ENCODE results near the gene WDFY1.

Gene WDFY1

DNA sequence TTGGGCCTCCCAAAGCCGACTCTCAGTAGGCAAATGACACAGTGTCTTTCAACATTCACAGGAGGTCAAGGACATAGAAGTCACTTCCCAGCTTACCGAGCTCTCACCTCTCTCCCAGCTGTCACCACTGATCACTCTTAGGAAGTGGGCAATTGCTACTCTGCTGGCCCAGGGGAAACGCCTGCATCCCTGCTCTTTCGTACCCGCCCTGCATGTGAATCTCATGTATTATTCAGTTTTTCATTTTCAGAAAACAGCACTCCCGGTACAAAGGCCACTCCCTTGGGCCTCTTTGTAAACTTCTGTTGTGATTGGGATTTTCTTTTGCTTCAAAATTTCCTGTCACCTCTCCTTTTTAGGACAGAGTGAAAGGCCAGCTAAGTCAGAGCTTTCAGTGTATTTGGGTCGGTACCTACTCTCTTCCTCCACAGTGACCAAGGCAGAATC, 27.5 kb upstream of the WDFY1 start:
- DNase-seq (ENCODE audit: low read depth): no peak
- TF ChIP-seq, protein P1, sequence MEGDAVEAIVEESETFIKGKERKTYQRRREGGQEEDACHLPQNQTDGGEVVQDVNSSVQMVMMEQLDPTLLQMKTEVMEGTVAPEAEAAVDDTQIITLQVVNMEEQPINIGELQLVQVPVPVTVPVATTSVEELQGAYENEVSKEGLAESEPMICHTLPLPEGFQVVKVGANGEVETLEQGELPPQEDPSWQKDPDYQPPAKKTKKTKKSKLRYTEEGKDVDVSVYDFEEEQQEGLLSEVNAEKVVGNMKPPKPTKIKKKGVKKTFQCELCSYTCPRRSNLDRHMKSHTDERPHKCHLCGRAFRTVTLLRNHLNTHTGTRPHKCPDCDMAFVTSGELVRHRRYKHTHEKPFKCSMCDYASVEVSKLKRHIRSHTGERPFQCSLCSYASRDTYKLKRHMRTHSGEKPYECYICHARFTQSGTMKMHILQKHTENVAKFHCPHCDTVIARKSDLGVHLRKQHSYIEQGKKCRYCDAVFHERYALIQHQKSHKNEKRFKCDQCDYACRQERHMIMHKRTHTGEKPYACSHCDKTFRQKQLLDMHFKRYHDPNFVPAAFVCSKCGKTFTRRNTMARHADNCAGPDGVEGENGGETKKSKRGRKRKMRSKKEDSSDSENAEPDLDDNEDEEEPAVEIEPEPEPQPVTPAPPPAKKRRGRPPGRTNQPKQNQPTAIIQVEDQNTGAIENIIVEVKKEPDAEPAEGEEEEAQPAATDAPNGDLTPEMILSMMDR (IDR thresholded peaks at IDR 0.05; ENCODE audit: insufficient read depth, low read depth, low read length, missing control alignments): no peak
- no peak overlapping the region for H3K4me3 ChIP-seq (ENCODE audit: low read depth, low read length)

DNA sequence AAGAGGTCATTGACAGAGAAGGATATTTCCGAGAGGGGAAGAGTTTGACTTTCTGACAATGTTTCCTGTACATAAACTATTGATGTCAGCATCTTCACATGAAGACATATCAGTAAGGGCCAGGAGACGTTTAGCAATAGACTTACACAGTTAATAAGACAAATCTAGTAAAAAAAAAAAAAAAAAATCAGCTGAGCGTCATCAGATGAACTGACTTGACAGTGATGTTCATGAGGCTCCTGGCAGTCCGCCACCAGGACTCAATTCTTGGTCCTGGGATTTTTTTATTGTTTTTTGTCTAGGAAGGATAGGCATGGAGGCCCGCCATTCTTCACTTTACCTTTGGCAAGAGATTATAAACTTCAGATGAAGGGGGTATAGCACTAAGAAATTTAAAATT, 26.6 kb upstream of the WDFY1 start:
- TF ChIP-seq, protein P1 (IDR thresholded peaks at IDR 0.05; ENCODE audit: insufficient read depth, low read depth, low read length, missing control alignments): no peak
- no peak overlapping the region for H3K4me3 ChIP-seq (ENCODE audit: low read depth, low read length)
- DNase-seq (ENCODE audit: low read depth): no peak

DNA sequence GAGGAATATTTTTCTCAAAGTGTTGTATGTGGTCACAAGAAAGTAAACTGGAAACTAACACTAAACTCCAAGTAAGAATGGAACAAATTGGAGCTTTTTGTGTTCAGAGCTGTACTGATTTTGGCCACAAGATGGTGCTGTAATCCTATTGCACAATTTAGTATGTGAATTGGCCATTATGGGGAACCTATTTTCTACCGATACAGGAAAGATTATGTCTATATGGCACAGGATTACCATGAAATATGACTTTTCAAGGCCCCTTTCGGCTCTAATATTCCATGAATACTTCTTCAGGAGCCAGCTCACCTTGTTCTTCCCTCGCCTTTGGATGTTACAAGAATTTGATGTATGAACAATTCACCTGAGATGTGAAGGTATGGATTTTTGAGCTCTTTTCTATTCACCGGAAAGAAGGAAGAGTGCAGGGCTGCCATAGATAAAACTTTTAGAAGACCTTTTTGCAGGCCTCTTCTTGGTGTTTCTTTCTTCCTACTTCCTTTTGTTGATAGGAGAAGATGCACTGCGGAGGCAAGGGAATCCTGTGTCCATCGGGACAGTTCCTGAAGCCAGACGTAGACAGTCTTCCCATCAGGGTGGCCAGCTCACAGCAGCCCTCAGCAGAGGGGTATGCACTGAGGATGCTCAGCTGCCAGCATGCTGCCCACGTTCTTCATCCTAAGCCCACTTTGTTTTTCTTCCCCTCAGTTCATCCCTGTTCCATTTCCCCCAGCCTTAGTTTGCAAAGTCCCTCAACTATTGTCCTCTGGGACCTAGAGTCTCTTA, 25.4 kb upstream of the WDFY1 start:
- H3K4me3 ChIP-seq (ENCODE audit: low read depth, low read length): no peak overlapping the region
- peak; percentile 67 for DNase-seq (ENCODE audit: low read depth)
- TF ChIP-seq, protein P1 (IDR thresholded peaks at IDR 0.05; ENCODE audit: insufficient read depth, low read depth, low read length, missing control alignments): peak; percentile 84

DNA sequence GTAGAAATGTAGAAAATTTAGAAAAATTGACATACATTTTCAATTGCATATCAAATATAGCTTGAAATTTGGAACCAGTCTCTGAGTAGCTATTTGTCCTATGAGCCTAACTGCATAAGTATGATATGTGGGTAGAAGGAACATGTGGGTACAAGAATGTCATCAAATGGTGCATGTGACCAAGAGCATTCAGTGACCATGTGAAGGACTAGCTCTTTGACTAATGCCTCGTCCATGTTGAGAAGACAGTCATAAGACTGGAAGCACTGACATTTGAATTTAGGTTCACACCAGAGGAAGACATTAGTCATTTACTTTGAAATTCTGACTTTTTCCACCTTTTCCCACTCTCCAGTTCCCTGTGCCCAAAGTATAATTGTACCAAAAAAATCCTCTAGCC, 24.7 kb upstream of the WDFY1 start:
- no peak overlapping the region for H3K4me3 ChIP-seq (ENCODE audit: low read depth, low read length)
- DNase-seq (ENCODE audit: low read depth): no peak
- TF ChIP-seq, protein P1 (IDR thresholded peaks at IDR 0.05; ENCODE audit: insufficient read depth, low read depth, low read length, missing control alignments): no peak

DNA sequence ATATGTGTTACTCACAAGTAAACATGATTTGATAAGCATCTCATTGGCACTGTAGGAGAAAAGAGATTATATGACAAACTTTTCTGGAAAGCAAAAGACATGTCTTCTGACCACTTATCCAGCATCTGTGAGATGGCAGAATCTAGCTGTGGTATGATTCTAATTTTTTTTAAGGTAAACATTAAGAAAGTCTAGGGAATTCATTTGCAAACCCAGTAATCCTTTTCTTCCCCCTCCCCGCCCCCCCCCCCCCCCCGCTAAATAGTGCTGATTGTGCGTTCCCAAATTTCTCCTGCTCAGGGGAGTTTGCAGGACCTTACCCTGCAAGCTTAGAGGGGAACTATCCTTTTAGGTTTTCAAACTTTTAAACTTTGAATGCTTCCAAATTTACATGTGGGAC, 24.2 kb upstream of the WDFY1 start:
- no peak overlapping the region for H3K4me3 ChIP-seq (ENCODE audit: low read depth, low read length)
- no peak for DNase-seq (ENCODE audit: low read depth)
- TF ChIP-seq, protein P1 (IDR thresholded peaks at IDR 0.05; ENCODE audit: insufficient read depth, low read depth, low read length, missing control alignments): no peak

DNA sequence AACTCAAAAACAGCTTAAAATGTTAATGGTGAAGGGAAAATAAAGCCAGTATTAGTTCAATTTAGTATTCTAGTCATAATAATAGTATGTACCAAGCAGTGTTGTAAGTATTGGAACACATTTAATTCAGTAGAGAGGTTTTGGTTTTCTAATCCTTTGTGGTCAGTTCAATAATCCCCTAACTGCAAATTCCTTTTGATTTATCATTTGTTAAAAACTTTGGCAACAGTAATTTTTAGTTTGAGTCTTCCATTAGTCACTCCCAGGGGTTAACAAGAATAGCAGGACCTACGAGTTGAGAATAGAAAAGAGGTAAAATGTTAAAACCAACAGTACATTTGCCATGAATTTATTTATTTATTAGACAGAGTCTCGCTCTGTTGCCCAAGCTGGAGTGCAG, 22.8 kb upstream of the WDFY1 start:
- TF ChIP-seq, protein P1 (IDR thresholded peaks at IDR 0.05; ENCODE audit: insufficient read depth, low read depth, low read length, missing control alignments): no peak
- DNase-seq (ENCODE audit: low read depth): no peak

DNA sequence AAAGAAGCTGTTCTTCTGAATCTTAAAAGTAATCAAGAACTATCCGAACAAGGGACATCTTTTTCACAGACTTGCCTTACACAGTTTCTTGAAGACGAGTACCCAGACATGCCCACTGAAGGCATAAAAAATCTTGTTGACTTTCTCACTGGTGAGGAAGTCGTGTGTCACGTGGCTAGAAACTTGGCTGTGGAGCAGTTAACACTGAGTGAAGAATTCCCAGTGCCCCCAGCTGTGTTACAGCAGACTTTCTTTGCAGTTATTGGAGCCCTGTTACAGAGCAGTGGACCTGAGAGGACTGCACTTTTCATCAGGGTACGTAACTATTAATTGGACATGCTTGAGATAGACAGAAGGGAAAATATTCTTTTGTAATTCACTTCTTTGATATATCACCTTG, 14.6 kb upstream of the WDFY1 start:
- TF ChIP-seq, protein P1 (IDR thresholded peaks at IDR 0.05; ENCODE audit: insufficient read depth, low read depth, low read length, missing control alignments): no peak
- no peak for DNase-seq (ENCODE audit: low read depth)
- H3K4me3 ChIP-seq (ENCODE audit: low read depth, low read length): no peak overlapping the region

More for the DNA sequence above, 22.8 kb upstream of the WDFY1 start:
- no peak overlapping the region for H3K4me3 ChIP-seq (ENCODE audit: low read depth, low read length)
